ENCODE data around the gene KLF2. TPM values are rescaled to one million over a fixed set of nuclear protein-coding genes. Genes with fewer than 3 reads are reported as not detected.

The KLF2 gene
- total RNA-seq, 1 donor from 2014 or later: 44.7 TPM

DNA sequence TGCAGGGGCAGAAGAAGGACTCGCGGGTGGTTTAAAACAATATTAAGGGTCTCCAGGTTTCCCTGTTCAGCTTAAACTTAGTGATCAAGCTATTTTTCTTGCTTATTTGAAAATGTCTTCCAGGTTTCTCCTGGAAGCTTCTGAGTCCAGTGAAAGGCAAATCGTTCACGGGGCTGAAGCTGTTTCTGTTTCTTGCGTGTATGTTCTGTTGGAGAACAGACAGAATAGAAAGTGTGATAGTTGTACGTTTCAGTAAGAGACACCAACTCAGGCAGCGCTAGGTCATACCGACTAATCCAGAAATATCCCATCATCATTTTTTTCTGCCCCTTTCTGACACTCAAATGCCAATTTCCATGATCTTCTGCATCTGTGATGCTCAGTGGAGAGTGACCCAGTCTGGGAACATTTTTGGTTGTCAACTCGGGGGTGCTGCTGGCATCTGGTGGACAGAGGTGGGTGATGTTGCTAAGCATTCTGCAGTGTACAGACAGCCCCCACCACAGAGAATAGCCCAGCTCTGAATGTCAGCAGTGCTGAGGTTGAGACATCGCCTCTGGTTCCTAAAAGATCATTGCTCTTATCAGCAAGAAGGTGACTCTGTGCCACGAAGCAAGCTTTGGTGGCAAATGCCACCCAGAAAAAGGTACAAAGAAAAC is 4.3 kb downstream of the KLF2 start:
- TF ChIP-seq CTCF (IDR thresholded peaks at IDR 0.05): peak; percentile 61
- Mint-ChIP-seq H3K27me3 (ENCODE audit: low read depth) (no peaks in the 10 kb centered on the region), H3K4me1 (ENCODE audit: low read depth) (peaks cover 41% of the 10 kb centered on the region), H3K27ac (ENCODE audit: unreplicated experiment) (peak overlapping the region; percentile 54), H3K36me3 (ENCODE audit: low read depth) (peaks cover 27% of the 10 kb centered on the region), H3K4me3 (ENCODE audit: unreplicated experiment) (peak overlapping the region; percentile 46), H3K9me3 (ENCODE audit: low read depth) (no peaks in the 10 kb centered on the region)
- DNase-seq (ENCODE audit: low spot score): no peak

DNA sequence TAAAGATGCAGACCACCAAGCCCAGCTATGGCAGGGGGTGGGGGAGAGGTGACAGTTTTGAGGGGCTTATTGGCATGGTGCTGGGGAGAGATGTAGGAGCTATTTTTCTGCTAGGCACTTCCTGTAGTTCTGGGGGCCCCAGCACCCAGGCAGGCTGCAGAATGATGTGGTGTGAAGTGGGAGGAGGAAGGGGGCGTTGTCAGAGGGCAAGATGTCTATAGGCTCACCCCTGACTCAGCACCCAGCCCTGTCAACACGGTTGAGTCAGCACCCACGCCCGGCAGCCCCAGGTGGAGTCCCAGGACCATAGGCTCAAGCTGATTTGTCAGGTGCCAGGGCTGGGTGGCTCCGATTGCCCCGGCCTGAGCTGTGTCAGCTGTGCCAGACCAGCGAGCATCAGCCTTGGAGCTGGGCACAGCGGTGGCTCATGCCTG is 5.8 kb downstream of the KLF2 start:
- DNase-seq (ENCODE audit: low spot score): peak; percentile 95
- H3K4me1 Mint-ChIP-seq (ENCODE audit: low read depth): peaks cover 38% of the 10 kb centered on the region
- H3K36me3 Mint-ChIP-seq (ENCODE audit: low read depth): peaks cover 27% of the 10 kb centered on the region
- peak overlapping the region; percentile 46 for H3K27ac Mint-ChIP-seq (ENCODE audit: unreplicated experiment)
- no peaks in the 10 kb centered on the region for H3K27me3 Mint-ChIP-seq (ENCODE audit: low read depth)
- TF ChIP-seq CTCF (IDR thresholded peaks at IDR 0.05): no peak
- H3K4me3 Mint-ChIP-seq (ENCODE audit: unreplicated experiment): no peak overlapping the region
- H3K9me3 Mint-ChIP-seq (ENCODE audit: low read depth): no peaks in the 10 kb centered on the region

GRCh38 chr19:16330806-16331690 is 6.4 kb downstream of the KLF2 start:
- Mint-ChIP-seq H3K4me3 (ENCODE audit: unreplicated experiment) (no peak overlapping the region), H3K27ac (ENCODE audit: unreplicated experiment) (peak overlapping the region; percentile 54), H3K27me3 (ENCODE audit: low read depth) (no peaks in the 10 kb centered on the region), H3K4me1 (ENCODE audit: low read depth) (peaks cover 35% of the 10 kb centered on the region), H3K36me3 (ENCODE audit: low read depth) (peaks cover 24% of the 10 kb centered on the region), H3K9me3 (ENCODE audit: low read depth) (no peaks in the 10 kb centered on the region)
- DNase-seq (ENCODE audit: low spot score): no peak
- no peak for TF ChIP-seq CTCF (IDR thresholded peaks at IDR 0.05)

DNA sequence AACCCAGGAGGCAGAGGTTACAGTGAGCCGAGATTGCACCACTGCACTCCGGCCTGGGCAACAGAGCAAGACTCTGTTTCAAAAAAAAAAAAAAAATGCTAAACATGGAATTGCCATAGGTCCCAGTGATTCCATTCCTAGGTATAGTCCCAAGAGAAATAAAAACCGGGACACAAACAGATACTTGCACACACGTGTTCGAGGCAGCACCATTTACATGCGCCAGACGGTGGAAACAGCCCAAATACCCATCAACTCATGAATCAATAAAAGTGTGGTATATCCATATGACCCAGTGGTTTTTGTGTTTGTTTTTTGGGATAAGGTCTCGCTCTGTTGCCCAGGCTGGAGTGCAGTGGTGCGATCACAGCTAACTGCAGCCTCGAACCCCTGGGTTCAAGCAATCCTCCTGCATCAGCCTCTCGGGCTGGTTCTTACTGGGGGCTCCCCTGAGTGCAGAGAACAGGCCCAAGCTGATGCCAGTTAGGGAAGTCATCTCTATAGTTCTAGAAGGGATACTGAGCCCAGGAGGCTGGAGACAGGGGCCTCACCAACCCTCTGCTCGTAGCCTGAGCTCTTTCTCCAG is 8.5 kb downstream of the KLF2 start:
- no peaks in the 10 kb centered on the region for H3K9me3 Mint-ChIP-seq (ENCODE audit: low read depth)
- H3K27ac Mint-ChIP-seq (ENCODE audit: unreplicated experiment): no peak overlapping the region
- no peak overlapping the region for H3K4me3 Mint-ChIP-seq (ENCODE audit: unreplicated experiment)
- H3K36me3 Mint-ChIP-seq (ENCODE audit: low read depth): peaks cover 10% of the 10 kb centered on the region
- H3K4me1 Mint-ChIP-seq (ENCODE audit: low read depth): peaks cover 34% of the 10 kb centered on the region
- TF ChIP-seq CTCF (IDR thresholded peaks at IDR 0.05): no peak
- DNase-seq (ENCODE audit: low spot score): no peak
- no peaks in the 10 kb centered on the region for H3K27me3 Mint-ChIP-seq (ENCODE audit: low read depth)

DNA sequence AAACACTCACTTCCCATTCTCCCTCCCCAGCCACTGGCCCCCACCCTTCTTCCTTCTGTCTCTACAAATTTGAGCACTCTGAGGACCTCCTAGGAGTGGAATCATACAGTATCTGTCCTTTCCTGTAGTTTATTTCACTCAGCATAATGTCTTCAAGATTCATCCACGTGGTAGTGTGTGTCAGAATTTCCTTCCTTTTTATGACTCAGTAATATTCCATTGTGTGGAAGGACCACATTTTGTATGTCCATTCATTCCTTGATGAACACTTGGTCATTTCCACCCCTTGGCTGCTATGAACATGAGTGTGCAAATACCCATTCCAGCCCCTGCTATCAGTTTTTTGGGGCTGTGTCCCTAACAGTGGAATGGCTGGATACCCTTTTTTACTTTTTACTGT is 9.8 kb downstream of the KLF2 start:
- Mint-ChIP-seq H3K36me3 (ENCODE audit: low read depth) (no peaks in the 10 kb centered on the region), H3K4me1 (ENCODE audit: low read depth) (peaks cover 37% of the 10 kb centered on the region), H3K4me3 (ENCODE audit: unreplicated experiment) (no peak overlapping the region), H3K27ac (ENCODE audit: unreplicated experiment) (no peak overlapping the region), H3K9me3 (ENCODE audit: low read depth) (no peaks in the 10 kb centered on the region), H3K27me3 (ENCODE audit: low read depth) (no peaks in the 10 kb centered on the region)
- no peak for DNase-seq (ENCODE audit: low spot score)
- TF ChIP-seq CTCF (IDR thresholded peaks at IDR 0.05): no peak
